GM21619 (cell line): Measurements from ENCODE around the gene RET.

Experiments used
- ATAC-seq: cut with Tn5 transposase; IDR thresholded peaks from one replicate; pipeline ENCODE4 v1.9.1; 2021; ENCODE audit not compliant: unreplicated experiment

Gene RET

GRCh38 chr10:43076876-43077420, at the start of gene RET:
Gene RET (plus strand): TSS chr10:43077069. CDS start chr10:43077259, 190 bp downstream.
- no peak for ATAC-seq

- ATAC-seq = no peak
These were observed 49.4 kb upstream of the RET start for GRCh38 chr10:43027331-43027955.

GRCh38 chr10:43028143-43028542, 48.7 kb upstream of the RET start:
- no peak for ATAC-seq

- no peak for ATAC-seq
These were observed 47.8 kb upstream of the RET start for GRCh38 chr10:43029043-43029442.

- no peak for ATAC-seq
These were observed 44.3 kb upstream of the RET start for GRCh38 chr10:43032613-43033012.

- no peak for ATAC-seq
These were observed 41.1 kb upstream of the RET start for GRCh38 chr10:43035800-43036199.

- no peak for ATAC-seq
These were observed 40.1 kb upstream of the RET start for GRCh38 chr10:43036481-43037428.

- ATAC-seq = no peak
These were observed 39.4 kb upstream of the RET start for GRCh38 chr10:43037440-43037839.

- no peak for ATAC-seq
These were observed 38.7 kb upstream of the RET start for GRCh38 chr10:43037942-43038782.

GRCh38 chr10:43038783-43039623, 37.9 kb upstream of the RET start:
- no peak for ATAC-seq

GRCh38 chr10:43039624-43040481, 37.0 kb upstream of the RET start:
- ATAC-seq = no peak

- ATAC-seq = no peak
These were observed 36.2 kb upstream of the RET start for GRCh38 chr10:43040482-43041256.

- no peak for ATAC-seq
These were observed 35.2 kb upstream of the RET start for GRCh38 chr10:43041422-43042342.

- no peak for ATAC-seq
These were observed 34.1 kb upstream of the RET start for GRCh38 chr10:43042503-43043341.

- no peak for ATAC-seq
These were observed 33.5 kb upstream of the RET start for GRCh38 chr10:43043342-43043772.

- ATAC-seq = no peak
These were observed 33.0 kb upstream of the RET start for GRCh38 chr10:43043773-43044447.
